Right forelimb (tissue), 1 donor: Measurements from ENCODE around the gene ARMC6.

Source experiments
- DNase-seq: peaks from one replicate; pipeline ENCODE4 v3.0.0-alpha.2; 2018

The ARMC6 gene

GRCh38 chr19:19033426-19034203 lies at the start of gene ARMC6, which contains the start of gene SUGP2:
Gene ARMC6, plus strand, starts transcription at chr19:19033603. Its CDS starts 607 bp downstream, at chr19:19034210.
Gene SUGP2, minus strand, starts transcription at chr19:19033517. Its CDS starts 2,446 bp downstream, at chr19:19031071.
- peak; percentile 95 for DNase-seq

GRCh38 chr19:18984251-18984650 lies 49.2 kb upstream of the ARMC6 start:
- DNase-seq = no peak

GRCh38 chr19:18985257-18985656 lies 48.1 kb upstream of the ARMC6 start:
- no peak for DNase-seq

GRCh38 chr19:18987456-18987855 lies 45.9 kb upstream of the ARMC6 start:
- no peak for DNase-seq

- no peak for DNase-seq
Measured at GRCh38 chr19:18989316-18989715, 44.1 kb upstream of the ARMC6 start.

- no peak for DNase-seq
Measured at GRCh38 chr19:18990128-18990708, 43.2 kb upstream of the ARMC6 start.

GRCh38 chr19:18991006-18991405 lies 42.4 kb upstream of the ARMC6 start:
- DNase-seq = no peak

GRCh38 chr19:18991468-18991867 lies 41.9 kb upstream of the ARMC6 start:
- DNase-seq = no peak

GRCh38 chr19:18992696-18993095 lies 40.7 kb upstream of the ARMC6 start:
- no peak for DNase-seq

GRCh38 chr19:18993115-18993514 lies 40.3 kb upstream of the ARMC6 start:
- DNase-seq = no peak

GRCh38 chr19:18995804-18996241 lies 37.6 kb upstream of the ARMC6 start:
- no peak for DNase-seq

- DNase-seq = no peak
Measured at GRCh38 chr19:18996351-18996750, 37.1 kb upstream of the ARMC6 start.

- no peak for DNase-seq
Measured at GRCh38 chr19:18996796-18997394, 36.5 kb upstream of the ARMC6 start.

GRCh38 chr19:18998276-18998675 lies 35.1 kb upstream of the ARMC6 start:
- no peak for DNase-seq

- DNase-seq = no peak
Measured at GRCh38 chr19:18999016-18999758, 34.2 kb upstream of the ARMC6 start.

- DNase-seq = no peak
Measured at GRCh38 chr19:18999896-19000620, 33.3 kb upstream of the ARMC6 start.

GRCh38 chr19:19004144-19004543 lies 29.3 kb upstream of the ARMC6 start:
- peak; percentile 30 for DNase-seq

GRCh38 chr19:19006213-19006612 lies 27.2 kb upstream of the ARMC6 start:
- peak; percentile 15 for DNase-seq

- DNase-seq = peak; percentile 30
Measured at GRCh38 chr19:19009951-19010350, 23.5 kb upstream of the ARMC6 start.

GRCh38 chr19:19010551-19010950 lies 22.9 kb upstream of the ARMC6 start:
- peak; percentile 24 for DNase-seq

GRCh38 chr19:19021115-19021514 lies 12.3 kb upstream of the ARMC6 start:
- peak; percentile 1 for DNase-seq

- DNase-seq = no peak
Measured at GRCh38 chr19:19022380-19022961, 10.9 kb upstream of the ARMC6 start.
